ENCODE measurements around the gene KRT76. TPM values are rescaled to one million over a fixed set of nuclear protein-coding genes. Genes with fewer than 3 reads are reported as not detected.

KRT76 gene
- total RNA-seq, 1 experiment from 2014 or later, result not detected

DNA sequence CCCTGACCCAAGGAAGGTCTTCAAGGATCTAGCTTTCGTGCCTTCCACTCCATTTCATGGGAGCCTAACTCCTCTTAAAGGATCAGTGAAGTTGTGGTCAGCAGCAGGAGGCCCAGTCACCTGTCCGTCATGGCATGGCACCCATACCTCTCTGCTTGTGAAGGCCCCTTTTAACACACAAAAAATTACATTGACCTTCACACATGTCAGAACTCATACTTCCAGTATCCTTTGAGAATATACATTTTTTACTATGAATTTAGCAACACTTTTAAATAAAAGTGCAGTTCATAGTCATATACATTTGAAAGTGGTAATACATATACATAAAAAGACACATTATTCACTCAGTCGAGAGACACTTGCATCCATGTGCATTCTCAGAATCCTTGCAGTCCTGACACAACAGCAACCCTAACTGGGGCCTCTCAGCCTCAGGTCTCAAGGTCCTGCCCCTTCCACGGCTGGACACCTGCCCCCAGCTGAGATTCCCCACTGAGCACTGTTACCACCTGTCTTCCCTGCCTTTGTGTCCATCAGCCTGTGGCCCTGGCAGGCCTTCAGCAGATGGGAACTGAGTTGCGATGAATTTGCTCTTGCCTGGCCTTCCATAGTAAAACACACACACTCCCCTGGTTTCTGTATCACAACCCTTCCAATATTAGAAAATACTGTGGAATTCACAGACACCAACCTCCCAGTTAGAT lies 22.5 kb upstream of the KRT76 start:
- Histone ChIP-seq H3K9me3 (no peaks in the 10 kb centered on the region), H3K4me3 (ENCODE audit: low read depth, low read length) (no peak overlapping the region), H3K36me3 (ENCODE audit: control insufficient read depth, insufficient read depth, low read length) (no peaks in the 10 kb centered on the region), H3K4me1 (peaks cover 21% of the 10 kb centered on the region), H3K27me3 (replicated peaks; ENCODE audit: control insufficient read depth, insufficient read depth, low read length) (no peaks in the 10 kb centered on the region)
- peaks cover 28% of the 10 kb centered on the region for H3K4me1 Mint-ChIP-seq (ENCODE audit: low read depth, unreplicated experiment)
- POLR2A ChIA-PET, result no interaction called here
- peak overlapping the region; percentile 28 for H3K27ac Mint-ChIP-seq (ENCODE audit: unreplicated experiment)
- intact Hi-C loops (cut with micrococcal nuclease; ENCODE audit: unreplicated experiment), result loop anchor here (2.0 kb wide), 1 partner anchor 65 kb away; no protein-coding TSS in a partner anchor
- no peak for TF ChIP-seq CTCF (IDR thresholded peaks at IDR 0.05; ENCODE audit: insufficient read depth in 1 of 2, low read depth in 1 of 2, low read length in 1 of 2, severe bottlenecking in 1 of 2, unreplicated experiment in 1 of 2)
- H3K9me3 Mint-ChIP-seq (ENCODE audit: unreplicated experiment), result peaks cover 10% of the 10 kb centered on the region
- BruUV-seq (replicated peaks), result no TSS peak
- H3K27me3 Mint-ChIP-seq (ENCODE audit: insufficient read depth, unreplicated experiment), result no peaks in the 10 kb centered on the region
- CTCF ChIA-PET, result no interaction called here
- no peak for DNase-seq
- no peak overlapping the region for H3K4me3 Mint-ChIP-seq (ENCODE audit: unreplicated experiment)
- H3K36me3 Mint-ChIP-seq (ENCODE audit: insufficient read depth, unreplicated experiment), result no peaks in the 10 kb centered on the region

DNA sequence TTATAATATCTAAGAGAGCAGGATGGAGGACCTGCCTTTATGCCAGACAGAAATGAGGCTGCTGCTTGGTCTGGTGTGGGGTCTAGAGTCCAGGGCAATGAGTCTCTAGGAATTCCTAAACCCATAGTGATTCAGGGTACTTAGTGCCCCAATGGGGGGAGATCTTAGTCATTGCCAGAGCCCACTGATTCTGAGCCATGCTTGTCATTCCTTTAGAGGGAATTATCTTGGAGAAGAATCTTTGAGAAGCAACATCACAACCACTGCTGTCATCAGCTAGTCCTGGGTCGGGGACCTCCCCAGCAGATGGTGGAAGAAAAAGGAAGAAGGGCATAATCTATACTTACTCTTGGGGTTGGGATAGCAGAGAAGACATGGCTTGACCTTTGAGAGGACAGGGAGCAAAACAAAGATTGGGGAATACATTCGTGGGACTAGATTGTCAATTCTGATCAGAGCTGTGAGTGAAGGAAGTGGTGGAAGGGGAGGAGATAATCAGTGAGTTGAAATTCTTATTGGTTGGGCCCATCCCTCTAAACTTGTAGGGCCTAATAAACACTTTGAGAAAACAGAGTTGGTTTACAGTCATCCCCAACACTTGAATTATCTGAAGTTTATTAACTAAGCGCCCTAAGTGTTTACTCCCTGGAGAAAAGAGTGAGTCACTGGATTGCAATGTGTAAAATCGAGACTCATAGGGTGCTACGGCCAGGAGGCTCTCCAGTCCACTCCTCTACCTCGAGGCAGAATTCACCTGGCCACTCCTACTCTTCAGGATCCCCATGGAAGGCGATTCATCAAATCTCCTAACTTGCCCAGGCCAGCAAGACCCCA lies 21.7 kb upstream of the KRT76 start:
- Histone ChIP-seq H3K27me3 (replicated peaks; ENCODE audit: control insufficient read depth, insufficient read depth, low read length) (no peaks in the 10 kb centered on the region), H3K4me1 (peaks cover 21% of the 10 kb centered on the region), H3K36me3 (ENCODE audit: control insufficient read depth, insufficient read depth, low read length) (no peaks in the 10 kb centered on the region), H3K4me3 (ENCODE audit: low read depth, low read length) (no peak overlapping the region), H3K9me3 (no peaks in the 10 kb centered on the region)
- CTCF ChIA-PET, result no interaction called here
- POLR2A ChIA-PET, result no interaction called here
- BruUV-seq (replicated peaks), result no TSS peak
- TF ChIP-seq CTCF (IDR thresholded peaks at IDR 0.05; ENCODE audit: insufficient read depth in 1 of 2, low read depth in 1 of 2, low read length in 1 of 2, severe bottlenecking in 1 of 2, unreplicated experiment in 1 of 2), result no peak
- H3K9me3 Mint-ChIP-seq (ENCODE audit: unreplicated experiment), result peaks cover 10% of the 10 kb centered on the region
- H3K27ac Mint-ChIP-seq (ENCODE audit: unreplicated experiment), result peak overlapping the region; percentile 2
- intact Hi-C loops (cut with micrococcal nuclease; ENCODE audit: unreplicated experiment), result loop anchor here (2.0 kb wide), 1 partner anchor 66 kb away; no protein-coding TSS in a partner anchor
- peak in 1 of 2 experiments; percentile 24 for DNase-seq
- H3K4me1 Mint-ChIP-seq (ENCODE audit: low read depth, unreplicated experiment), result peaks cover 28% of the 10 kb centered on the region
- no peaks in the 10 kb centered on the region for H3K36me3 Mint-ChIP-seq (ENCODE audit: insufficient read depth, unreplicated experiment)
- H3K27me3 Mint-ChIP-seq (ENCODE audit: insufficient read depth, unreplicated experiment), result no peaks in the 10 kb centered on the region
- H3K4me3 Mint-ChIP-seq (ENCODE audit: unreplicated experiment), result no peak overlapping the region

- H3K4me3 Mint-ChIP-seq (ENCODE audit: unreplicated experiment), result no peak overlapping the region
- H3K27me3 Mint-ChIP-seq (ENCODE audit: insufficient read depth, unreplicated experiment), result no peaks in the 10 kb centered on the region
- Histone ChIP-seq H3K27me3 (replicated peaks; ENCODE audit: control insufficient read depth, insufficient read depth, low read length) (no peaks in the 10 kb centered on the region), H3K4me1 (peaks cover 21% of the 10 kb centered on the region), H3K36me3 (ENCODE audit: control insufficient read depth, insufficient read depth, low read length) (no peaks in the 10 kb centered on the region), H3K4me3 (ENCODE audit: low read depth, low read length) (no peak overlapping the region), H3K9me3 (no peaks in the 10 kb centered on the region)
- no peak for TF ChIP-seq CTCF (IDR thresholded peaks at IDR 0.05; ENCODE audit: insufficient read depth in 1 of 2, low read depth in 1 of 2, low read length in 1 of 2, severe bottlenecking in 1 of 2, unreplicated experiment in 1 of 2)
- H3K4me1 Mint-ChIP-seq (ENCODE audit: low read depth, unreplicated experiment), result peaks cover 28% of the 10 kb centered on the region
- H3K9me3 Mint-ChIP-seq (ENCODE audit: unreplicated experiment), result peaks cover 5% of the 10 kb centered on the region
- intact Hi-C loops (cut with micrococcal nuclease; ENCODE audit: unreplicated experiment), result loop anchor here (2.0 kb wide), 1 partner anchor 67 kb away; no protein-coding TSS in a partner anchor
- H3K27ac Mint-ChIP-seq (ENCODE audit: unreplicated experiment), result no peak overlapping the region
- H3K36me3 Mint-ChIP-seq (ENCODE audit: insufficient read depth, unreplicated experiment), result no peaks in the 10 kb centered on the region
- ChIA-PET POLR2A (no interaction called here), CTCF (no interaction called here)
- no TSS peak for BruUV-seq (replicated peaks)
- DNase-seq, result no peak
Measured at GRCh38 chr12:52798003-52798670, 21.0 kb upstream of the KRT76 start.

Data from Caco-2 (cell line).